ENCODE data around the gene KIAA0586.

Gene KIAA0586

GRCh38 chr14:58598028-58598803 lies 170.7 kb downstream of the KIAA0586 start:
- DNase-seq (ENCODE audit: low spot score): no peak

- DNase-seq (ENCODE audit: low spot score): no peak
These were observed 171.4 kb downstream of the KIAA0586 start for GRCh38 chr14:58598804-58599525.

- no peak for DNase-seq (ENCODE audit: low spot score)
These were observed 172.2 kb downstream of the KIAA0586 start for GRCh38 chr14:58599707-58600106.

Measured in left forelimb (tissue), 1 donor.